HAP-1 (cell line): ENCODE results near the gene AADACL4.
"Not testable (repeated sequence)": the region's sequence is repeated elsewhere in the genome, so short reads cannot be mapped to it uniquely, and the experiment has no call there.

Source experiments
- DNase-seq, 2 experiments: peaks; one replicate each; pipeline ENCODE4 v3.0.0-alpha.2; 2016 to 2020; ENCODE audit warnings: low spot score in 2 of 2
- H3K27me3 ChIP-seq: fragments of 250-450 bp; sonication (Bioruptor Pico); 2 replicates; pipeline ENCODE4 v1.5.1; 2020; ENCODE audit warnings: low read depth, mild to moderate bottlenecking, moderate library complexity
- H3K36me3 ChIP-seq: fragments of 250-450 bp; sonication (Bioruptor Pico); replicated peaks from 2 replicates; pipeline ENCODE4 v1.5.1; 2020; ENCODE audit warnings: mild to moderate bottlenecking
- H3K4me1 ChIP-seq: fragments of 250-450 bp; sonication (Bioruptor Pico); 2 replicates; pipeline ENCODE4 v1.5.1; 2020; ENCODE audit warnings: mild to moderate bottlenecking
- H3K4me3 ChIP-seq: fragments of 250-450 bp; sonication (Bioruptor Pico); 2 replicates; pipeline ENCODE4 v1.5.1; 2020; ENCODE audit warnings: mild to moderate bottlenecking, moderate library complexity
- H3K9me3 ChIP-seq: fragments of 250-450 bp; sonication (Bioruptor Pico); 2 replicates; pipeline ENCODE4 v1.5.1; 2020; ENCODE audit warnings: mild to moderate bottlenecking, moderate library complexity
- in situ Hi-C: fragments of 300-500 bp; cut with MboI; formaldehyde crosslinking; loops from 3 replicates; pipeline ENCODE4 v1.14.3; 2020; ENCODE audit warnings: low sequenced_read_pairs, inconsistent platforms, mixed read lengths

The AADACL4 gene

DNA sequence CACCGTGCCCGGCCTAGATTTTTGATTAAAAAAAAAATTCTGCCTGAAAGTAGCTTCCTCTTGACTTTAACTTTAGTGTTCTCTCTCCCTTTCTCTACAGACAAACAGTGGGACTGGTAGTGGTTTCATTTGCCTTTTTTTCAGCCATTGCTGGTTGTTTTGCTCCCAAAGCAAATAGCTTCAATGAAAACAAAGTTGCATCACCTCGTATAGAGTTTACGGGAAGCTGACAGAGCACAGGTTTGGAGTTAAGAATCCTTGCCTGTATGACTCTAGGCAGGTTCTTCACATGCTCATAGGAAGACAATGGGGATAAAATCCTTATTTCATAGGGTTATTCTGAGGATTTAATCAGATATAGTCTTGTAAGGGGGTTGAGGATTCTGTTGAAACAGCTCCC lies 21.6 kb downstream of the AADACL4 start:
- Histone ChIP-seq H3K27me3 (0 out of 2 replicates have a peak, but pooled peaks cover 2% of the 10 kb centered on the region), H3K36me3 (no peaks in the 10 kb centered on the region), H3K4me1 (no peaks in the 10 kb centered on the region), H3K4me3 (no peak overlapping the region), H3K9me3 (no peaks in the 10 kb centered on the region)
- no peak for DNase-seq
- in situ Hi-C loops, result no loop called here

DNA sequence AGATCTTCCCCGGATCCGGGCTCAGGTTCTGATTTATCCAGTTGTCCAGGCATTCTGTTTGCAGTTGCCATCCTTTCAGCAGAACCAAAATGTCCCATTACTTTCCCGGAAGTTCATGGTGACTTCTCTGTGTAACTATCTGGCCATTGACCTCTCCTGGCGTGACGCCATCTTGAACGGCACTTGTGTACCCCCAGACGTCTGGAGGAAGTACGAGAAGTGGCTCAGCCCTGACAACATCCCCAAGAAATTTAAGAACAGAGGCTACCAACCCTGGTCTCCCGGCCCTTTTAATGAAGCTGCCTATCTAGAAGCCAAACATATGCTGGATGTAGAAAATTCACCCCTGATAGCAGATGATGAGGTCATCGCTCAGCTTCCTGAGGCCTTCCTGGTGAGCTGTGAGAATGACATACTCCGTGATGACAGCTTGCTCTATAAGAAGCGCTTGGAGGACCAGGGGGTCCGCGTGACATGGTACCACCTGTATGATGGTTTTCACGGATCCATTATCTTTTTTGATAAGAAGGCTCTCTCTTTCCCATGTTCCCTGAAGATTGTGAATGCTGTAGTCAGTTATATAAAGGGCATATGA lies 22.4 kb downstream of the AADACL4 start:
- 0 out of 2 replicates have a peak, but pooled peaks cover 2% of the 10 kb centered on the region for H3K27me3 ChIP-seq
- no peaks in the 10 kb centered on the region for H3K36me3 ChIP-seq
- H3K4me3 ChIP-seq, result no peak overlapping the region
- in situ Hi-C loops, result no loop called here
- H3K9me3 ChIP-seq, result no peaks in the 10 kb centered on the region
- H3K4me1 ChIP-seq, result no peaks in the 10 kb centered on the region
- no peak for DNase-seq

DNA sequence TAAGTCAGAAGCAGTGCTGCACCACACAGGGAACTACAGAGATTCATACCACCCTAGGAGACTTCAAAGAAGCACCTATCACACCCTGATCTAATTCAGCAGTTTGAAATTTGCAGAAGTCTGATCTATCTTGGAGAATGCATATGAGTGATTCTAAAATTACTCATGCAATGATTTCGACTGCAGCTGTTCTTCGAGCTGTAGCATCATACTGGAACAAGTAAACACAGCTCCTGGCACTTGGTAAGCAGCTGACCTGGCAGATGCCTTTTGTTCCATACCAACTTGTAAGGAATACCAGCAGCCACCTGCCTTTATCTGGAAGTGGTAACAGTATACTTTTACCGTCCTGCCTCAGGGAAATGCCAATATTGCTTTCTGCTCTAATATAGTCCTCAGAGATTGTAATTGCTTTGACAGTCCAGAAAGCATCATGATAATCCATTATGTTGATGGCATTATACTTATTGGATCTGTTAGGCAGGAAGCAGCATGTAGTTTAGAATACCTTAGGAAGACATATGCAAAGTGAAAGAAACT lies 25.7 kb downstream of the AADACL4 start:
- in situ Hi-C loops, result no loop called here
- Histone ChIP-seq H3K4me1 (no peaks in the 10 kb centered on the region), H3K4me3 (no peak overlapping the region), H3K36me3 (no peaks in the 10 kb centered on the region), H3K9me3 (no peaks in the 10 kb centered on the region), H3K27me3 (no peaks in the 10 kb centered on the region)
- no peak for DNase-seq

DNA sequence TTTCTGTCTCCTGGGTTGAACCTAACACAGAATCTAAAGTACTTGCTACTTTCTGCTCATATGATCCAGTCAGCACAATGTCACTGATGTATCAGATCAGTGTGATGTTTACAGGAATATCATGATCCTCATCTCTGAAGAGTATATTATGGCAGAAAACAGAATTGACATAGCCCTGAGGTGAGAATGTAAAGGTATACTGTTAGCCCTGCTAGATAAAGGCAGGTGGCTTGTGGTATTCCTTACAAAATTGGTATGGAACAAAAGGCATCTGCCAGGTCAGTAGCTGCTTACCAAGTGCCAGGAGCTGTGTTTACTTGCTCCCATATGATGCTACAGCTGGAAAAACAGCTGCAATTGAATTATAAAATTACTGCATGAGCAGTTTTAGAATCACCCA lies 30.5 kb downstream of the AADACL4 start:
- H3K4me1 ChIP-seq, result no peaks in the 10 kb centered on the region
- in situ Hi-C loops, result no loop called here
- H3K36me3 ChIP-seq, result no peaks in the 10 kb centered on the region
- no peak overlapping the region for H3K4me3 ChIP-seq
- no peak for DNase-seq
- H3K9me3 ChIP-seq, result no peaks in the 10 kb centered on the region
- no peaks in the 10 kb centered on the region for H3K27me3 ChIP-seq

DNA sequence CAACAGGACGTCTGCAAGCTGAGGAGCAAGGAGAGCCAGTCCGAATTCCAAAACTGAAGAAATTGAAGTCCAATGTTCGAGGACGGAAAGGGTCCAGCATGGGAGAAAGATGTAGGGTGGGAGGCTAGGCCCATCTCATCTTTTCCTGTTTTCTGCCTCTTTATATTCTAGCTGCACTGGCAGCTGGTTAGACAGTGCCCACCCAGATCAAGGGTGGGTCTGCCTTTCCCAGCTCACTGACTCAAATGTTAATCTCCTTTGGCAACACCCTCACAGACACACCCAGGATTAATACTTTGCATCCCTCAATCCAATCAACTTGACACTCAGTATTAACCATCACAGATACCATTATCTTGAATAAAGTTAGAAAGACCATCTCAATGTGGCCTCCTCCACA lies 32.2 kb downstream of the AADACL4 start:
- in situ Hi-C loops, H3K36me3 ChIP-seq, H3K9me3 ChIP-seq, H3K4me1 ChIP-seq, H3K4me3 ChIP-seq, DNase-seq, H3K27me3 ChIP-seq: not testable (repeated sequence)

DNA sequence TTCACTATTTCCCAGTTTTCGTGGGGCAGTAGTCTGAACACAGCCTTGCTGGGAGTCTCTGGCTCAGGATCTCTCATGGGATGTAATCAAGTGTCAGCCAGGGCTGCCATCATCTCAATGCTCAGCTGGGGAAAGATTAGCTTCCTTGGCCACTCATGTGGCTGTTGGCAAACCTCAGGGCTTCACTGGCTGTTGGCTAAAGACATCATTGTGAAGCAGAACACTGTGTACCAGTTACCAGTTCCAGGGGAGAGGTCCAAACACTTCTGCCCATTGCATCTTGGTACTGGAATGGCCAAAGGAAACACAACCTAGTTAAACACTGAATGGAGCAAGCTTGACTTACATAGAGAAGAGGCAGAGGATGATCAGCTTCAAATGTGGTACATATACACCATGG lies 33.7 kb downstream of the AADACL4 start:
- Histone ChIP-seq H3K4me1 (no peaks in the 10 kb centered on the region), H3K4me3 (no peak overlapping the region), H3K36me3 (no peaks in the 10 kb centered on the region), H3K9me3 (no peaks in the 10 kb centered on the region), H3K27me3 (no peaks in the 10 kb centered on the region)
- in situ Hi-C loops, result no loop called here
- no peak for DNase-seq

DNA sequence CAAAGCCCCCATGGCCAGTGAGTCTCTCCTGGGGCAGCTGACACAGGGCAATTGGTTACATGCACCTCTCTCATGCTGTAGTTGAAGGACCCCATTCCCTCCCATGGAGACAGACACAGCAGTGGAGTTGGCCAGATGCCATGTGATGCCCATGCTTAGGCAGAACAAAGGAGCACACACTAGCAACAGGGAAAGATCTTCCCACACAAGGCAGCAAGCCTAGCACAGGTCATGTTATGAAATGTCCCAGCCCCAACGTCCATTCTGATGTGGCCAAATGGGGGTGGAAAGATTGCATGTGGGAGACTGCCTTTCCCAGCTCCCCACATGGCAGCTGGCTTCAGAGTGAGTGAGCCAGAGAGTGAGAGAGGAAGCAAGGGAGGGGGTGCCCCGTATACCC lies 34.5 kb downstream of the AADACL4 start:
- in situ Hi-C loops, result no loop called here
- no peak for DNase-seq
- Histone ChIP-seq H3K4me3 (no peak overlapping the region), H3K4me1 (no peaks in the 10 kb centered on the region), H3K27me3 (no peaks in the 10 kb centered on the region), H3K36me3 (no peaks in the 10 kb centered on the region), H3K9me3 (no peaks in the 10 kb centered on the region)

DNA sequence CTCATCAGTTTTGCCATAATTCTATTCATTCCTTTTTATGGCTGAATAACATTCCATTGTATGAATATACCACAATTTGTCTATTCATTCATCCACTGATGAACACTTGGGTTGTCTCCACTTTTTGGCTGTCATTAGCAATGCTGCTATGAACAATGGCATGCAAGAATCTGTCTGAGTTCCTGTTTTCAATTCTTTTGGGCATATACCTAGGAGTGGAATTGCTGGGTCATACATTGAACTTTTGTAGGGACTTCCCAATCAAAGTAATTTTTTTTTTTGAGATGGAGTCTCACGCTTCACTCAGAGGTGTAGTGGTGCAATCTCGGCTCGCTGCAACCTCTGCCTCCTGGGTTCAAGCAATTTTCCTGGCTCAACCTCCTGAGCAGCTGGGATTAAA lies 34.9 kb downstream of the AADACL4 start:
- Histone ChIP-seq H3K36me3 (no peaks in the 10 kb centered on the region), H3K9me3 (no peaks in the 10 kb centered on the region), H3K4me3 (no peak overlapping the region), H3K4me1 (no peaks in the 10 kb centered on the region), H3K27me3 (no peaks in the 10 kb centered on the region)
- in situ Hi-C loops, result no loop called here
- no peak for DNase-seq

DNA sequence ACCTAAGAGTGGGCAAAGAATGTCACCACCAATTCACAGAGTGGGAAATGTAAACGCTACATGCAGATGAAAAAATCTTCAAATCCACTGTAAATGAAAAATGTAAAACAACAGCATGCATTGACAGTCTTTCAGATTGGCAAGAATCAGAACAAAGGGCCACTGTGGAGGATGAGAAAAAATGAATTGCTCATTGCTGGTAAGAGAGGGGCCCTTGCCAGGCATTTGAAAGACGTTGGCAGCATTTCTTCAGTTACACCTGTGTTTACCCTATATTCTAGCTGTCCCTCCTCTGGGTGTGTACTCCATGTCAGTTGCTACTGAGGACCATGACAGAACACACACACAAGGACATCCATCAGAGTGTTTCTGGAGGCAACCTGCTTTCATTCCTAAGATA lies 46.3 kb downstream of the AADACL4 start:
- Histone ChIP-seq H3K27me3 (0 out of 2 replicates have a peak, but pooled peaks cover 4% of the 10 kb centered on the region), H3K9me3 (no peaks in the 10 kb centered on the region), H3K4me1 (no peaks in the 10 kb centered on the region), H3K36me3 (no peaks in the 10 kb centered on the region), H3K4me3 (no peak overlapping the region)
- in situ Hi-C loops, result no loop called here
- no peak for DNase-seq

DNA sequence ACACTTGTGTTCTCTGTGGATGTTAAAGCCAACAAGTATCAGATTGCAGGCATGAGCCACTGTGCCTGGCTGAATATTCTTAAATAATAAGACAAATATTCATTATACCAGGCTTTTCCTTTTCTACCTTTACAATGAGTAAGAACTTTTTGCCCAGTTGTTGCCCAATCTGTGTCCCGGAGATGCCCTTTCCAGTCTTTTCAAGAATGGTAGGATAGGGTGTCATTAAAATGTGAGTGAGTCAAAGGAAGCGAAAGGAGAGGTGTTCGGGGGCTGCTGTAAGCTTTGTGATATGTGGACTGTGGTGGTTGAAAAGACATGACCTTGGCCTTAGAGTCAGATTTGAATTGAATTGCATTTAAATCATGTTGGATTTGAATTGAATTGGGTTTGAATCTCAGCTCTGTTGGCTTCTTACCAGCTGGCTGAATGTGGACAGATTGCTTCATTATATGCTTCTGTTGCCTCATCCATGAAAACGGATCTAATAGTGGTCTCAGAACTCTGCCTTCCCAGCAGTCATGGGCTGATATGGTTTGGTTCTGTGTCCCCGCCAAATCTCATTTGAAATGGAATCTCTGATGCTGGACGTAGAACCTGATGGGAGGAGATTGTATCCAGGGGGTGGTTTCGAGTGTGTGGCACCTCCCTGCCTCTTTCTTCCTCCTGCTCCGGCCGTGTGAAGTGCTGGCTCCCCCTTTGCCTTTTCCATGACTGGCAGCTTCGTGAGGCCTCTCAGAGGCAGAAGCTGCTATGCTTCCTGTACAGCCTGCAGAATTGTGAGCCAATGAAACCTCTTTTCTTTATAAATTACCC lies 49.3 kb downstream of the AADACL4 start:
- Histone ChIP-seq H3K4me3 (no peak overlapping the region), H3K9me3 (no peaks in the 10 kb centered on the region), H3K27me3 (no peaks in the 10 kb centered on the region), H3K36me3 (no peaks in the 10 kb centered on the region), H3K4me1 (no peaks in the 10 kb centered on the region)
- no peak for DNase-seq
- in situ Hi-C loops, result no loop called here

DNA sequence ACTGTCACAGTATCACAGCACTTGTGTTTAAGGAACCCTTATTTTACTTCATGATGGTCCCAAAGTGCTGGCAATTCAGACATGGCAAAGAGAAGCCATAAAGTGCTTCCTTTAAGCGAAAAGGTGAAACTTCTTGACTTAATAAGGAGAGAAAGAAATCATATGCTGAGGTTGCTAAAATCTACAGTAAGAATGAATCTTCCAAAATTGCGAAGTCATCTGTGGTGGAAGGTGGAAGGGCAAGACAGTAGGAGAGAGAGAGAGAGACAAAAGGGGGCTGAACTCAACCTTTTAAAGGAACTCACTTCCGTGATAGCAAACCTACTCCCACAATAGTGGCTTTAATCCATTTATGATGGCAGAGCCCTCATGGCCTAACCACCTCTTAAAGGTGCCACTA lies 52.8 kb downstream of the AADACL4 start:
- H3K4me3 ChIP-seq, result no peak overlapping the region
- H3K27me3 ChIP-seq, result no peaks in the 10 kb centered on the region
- DNase-seq, result no peak
- no peaks in the 10 kb centered on the region for H3K4me1 ChIP-seq
- no peaks in the 10 kb centered on the region for H3K36me3 ChIP-seq
- in situ Hi-C loops, result no loop called here
- H3K9me3 ChIP-seq, result no peaks in the 10 kb centered on the region

DNA sequence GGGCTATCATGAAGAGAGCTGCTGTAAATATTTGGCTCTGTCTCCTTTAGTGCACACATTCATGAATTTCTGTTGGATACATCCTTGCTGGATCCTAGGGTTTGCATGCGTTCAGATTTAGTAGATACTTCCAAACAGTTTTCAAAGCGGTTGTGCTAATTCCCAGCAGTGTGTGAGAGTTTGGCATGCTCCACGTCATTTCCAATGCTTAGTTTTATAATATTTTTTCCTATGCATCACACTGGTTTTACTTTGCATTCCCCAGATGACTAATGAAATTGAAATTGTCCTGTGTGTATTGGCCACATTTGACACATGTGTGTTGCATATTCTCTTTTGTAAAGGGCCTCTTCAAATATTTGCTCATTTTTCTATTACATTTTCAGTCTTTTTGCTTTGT lies 53.5 kb downstream of the AADACL4 start:
- no peaks in the 10 kb centered on the region for H3K4me1 ChIP-seq
- in situ Hi-C loops, result no loop called here
- H3K9me3 ChIP-seq, result no peaks in the 10 kb centered on the region
- no peak overlapping the region for H3K4me3 ChIP-seq
- DNase-seq, result no peak
- H3K27me3 ChIP-seq, result no peaks in the 10 kb centered on the region
- no peaks in the 10 kb centered on the region for H3K36me3 ChIP-seq

DNA sequence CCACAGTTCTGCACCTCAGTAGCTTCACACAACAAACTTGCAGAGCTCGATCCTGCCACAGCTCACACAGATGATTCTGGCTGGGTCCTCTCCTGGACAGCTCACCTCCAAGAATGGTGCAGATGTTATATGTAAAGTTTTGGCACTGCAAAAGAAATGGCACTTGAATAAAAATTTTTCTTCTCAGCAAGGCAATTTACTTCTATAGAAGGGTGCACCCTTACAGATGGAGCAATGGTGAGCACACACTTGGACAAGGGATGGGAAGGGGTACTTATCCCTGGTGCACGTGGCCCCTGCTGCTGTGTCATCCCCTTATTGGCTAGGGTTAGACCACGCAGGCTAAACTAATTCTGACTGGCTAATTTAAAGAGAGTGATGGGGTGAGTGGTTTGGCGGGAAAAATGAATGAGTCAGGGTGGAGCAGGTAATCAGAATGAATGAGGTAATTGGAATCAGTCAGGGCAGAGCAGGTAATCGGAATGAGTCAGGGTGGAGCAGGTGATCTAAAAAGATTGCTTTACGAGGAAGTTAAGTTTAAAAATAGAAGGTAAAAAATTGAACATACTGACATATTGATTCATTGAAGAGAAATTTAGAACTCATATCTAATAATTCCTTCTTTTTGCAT lies 60.1 kb downstream of the AADACL4 start:
- Histone ChIP-seq H3K4me3 (no peak overlapping the region), H3K9me3 (no peaks in the 10 kb centered on the region), H3K27me3 (no peaks in the 10 kb centered on the region), H3K4me1 (no peaks in the 10 kb centered on the region), H3K36me3 (no peaks in the 10 kb centered on the region)
- in situ Hi-C loops, result no loop called here
- no peak for DNase-seq

DNA sequence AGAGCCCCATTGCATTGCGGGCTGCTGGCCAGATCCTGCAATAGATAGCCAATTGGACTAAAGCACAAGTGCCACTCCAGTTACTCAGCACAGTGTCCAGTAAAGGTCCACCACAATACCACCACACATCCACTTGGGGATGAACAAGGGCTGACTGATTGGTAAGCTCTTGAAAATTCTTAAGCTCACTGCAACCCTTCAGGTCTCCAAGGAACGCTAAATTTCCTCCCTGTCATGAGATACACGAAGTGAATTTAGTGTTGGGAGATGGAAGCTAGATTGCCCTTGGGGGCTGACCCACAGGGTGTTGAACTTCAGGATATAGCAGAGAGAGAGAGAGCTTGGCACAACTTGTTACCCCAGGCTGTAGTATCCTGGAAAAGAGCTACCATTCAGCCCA lies 62.2 kb downstream of the AADACL4 start:
- in situ Hi-C loops, result no loop called here

More for the DNA sequence above, 62.2 kb downstream of the AADACL4 start:
- Histone ChIP-seq H3K9me3 (no peaks in the 10 kb centered on the region), H3K4me1 (no peaks in the 10 kb centered on the region), H3K36me3 (no peaks in the 10 kb centered on the region), H3K27me3 (no peaks in the 10 kb centered on the region), H3K4me3 (no peak overlapping the region)
- no peak for DNase-seq
